Measurements from ENCODE around the gene EVI2A. TPM values are rescaled to one million over a fixed set of nuclear protein-coding genes. Genes with fewer than 3 reads are reported as not detected.
A peak's percentile ranks its signal among the peaks of the same experiment; 100 is the strongest.
"Not testable (repeated sequence)": the region's sequence is repeated elsewhere in the genome, so short reads cannot be mapped to it uniquely, and the experiment has no call there.

The EVI2A gene
- polyA plus RNA-seq (2013, experiment 1 of 2; ENCODE audit: insufficient read length), result 0.36 TPM
- 0.57 TPM for polyA plus RNA-seq (2013, experiment 2 of 2; ENCODE audit: insufficient read length)

- peak; percentile 83 for DNase-seq
Observed at GRCh38 chr17:31321481-31321880, at the start of gene EVI2A. TSS of gene EVI2A (minus strand) at chr17:31321622. CDS start at chr17:31319013, 2,609 bp downstream.

- no peak for DNase-seq
Observed at GRCh38 chr17:31369266-31369665, 47.8 kb upstream of the EVI2A start.

GRCh38 chr17:31366088-31366487, 44.7 kb upstream of the EVI2A start:
- no peak for DNase-seq

GRCh38 chr17:31364012-31364411, 42.6 kb upstream of the EVI2A start:
- no peak for DNase-seq

GRCh38 chr17:31357839-31358394, 36.5 kb upstream of the EVI2A start:
- DNase-seq, result no peak

- no peak for DNase-seq
Observed at GRCh38 chr17:31357091-31357490, 35.7 kb upstream of the EVI2A start.

GRCh38 chr17:31355935-31356334, 34.5 kb upstream of the EVI2A start:
- no peak for DNase-seq

- no peak for DNase-seq
Observed at GRCh38 chr17:31349454-31349853, 28.0 kb upstream of the EVI2A start.

- not testable (repeated sequence) for DNase-seq
Observed at GRCh38 chr17:31345191-31345747, 23.8 kb upstream of the EVI2A start.

GRCh38 chr17:31339906-31340661, 18.7 kb upstream of the EVI2A start:
- peak; percentile 58 for DNase-seq

- peak; percentile 55 for DNase-seq
Observed at GRCh38 chr17:31329221-31329620, 7.8 kb upstream of the EVI2A start.

- peak; percentile 70 for DNase-seq
Observed at GRCh38 chr17:31328160-31328535, 6.7 kb upstream of the EVI2A start.

- peak; percentile 93 for DNase-seq
Observed at GRCh38 chr17:31327534-31328159, 6.2 kb upstream of the EVI2A start.

GRCh38 chr17:31323551-31323950, 2.1 kb upstream of the EVI2A start:
- no peak for DNase-seq

GRCh38 chr17:31321966-31322365, 544 bp upstream of the EVI2A start:
- no peak for DNase-seq

GRCh38 chr17:31320791-31321190, 631 bp downstream of the EVI2A start:
- DNase-seq, result no peak

GRCh38 chr17:31320241-31320640, 1.2 kb downstream of the EVI2A start:
- no peak for DNase-seq

- DNase-seq, result no peak
Observed at GRCh38 chr17:31318851-31319661, 2.4 kb downstream of the EVI2A start.

- DNase-seq, result no peak
Observed at GRCh38 chr17:31318298-31318801, 3.1 kb downstream of the EVI2A start.

GRCh38 chr17:31314782-31315100, 6.7 kb downstream of the EVI2A start:
- no peak for DNase-seq

- DNase-seq, result no peak
Observed at GRCh38 chr17:31313982-31314781, 7.2 kb downstream of the EVI2A start, which contains the start of gene EVI2B. TSS of gene EVI2B (minus strand) at chr17:31314054. CDS start at chr17:31305609, 8,445 bp downstream.
